Measurements from ENCODE around the gene PEX11B.

The PEX11B gene, protein sequence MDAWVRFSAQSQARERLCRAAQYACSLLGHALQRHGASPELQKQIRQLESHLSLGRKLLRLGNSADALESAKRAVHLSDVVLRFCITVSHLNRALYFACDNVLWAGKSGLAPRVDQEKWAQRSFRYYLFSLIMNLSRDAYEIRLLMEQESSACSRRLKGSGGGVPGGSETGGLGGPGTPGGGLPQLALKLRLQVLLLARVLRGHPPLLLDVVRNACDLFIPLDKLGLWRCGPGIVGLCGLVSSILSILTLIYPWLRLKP

DNA sequence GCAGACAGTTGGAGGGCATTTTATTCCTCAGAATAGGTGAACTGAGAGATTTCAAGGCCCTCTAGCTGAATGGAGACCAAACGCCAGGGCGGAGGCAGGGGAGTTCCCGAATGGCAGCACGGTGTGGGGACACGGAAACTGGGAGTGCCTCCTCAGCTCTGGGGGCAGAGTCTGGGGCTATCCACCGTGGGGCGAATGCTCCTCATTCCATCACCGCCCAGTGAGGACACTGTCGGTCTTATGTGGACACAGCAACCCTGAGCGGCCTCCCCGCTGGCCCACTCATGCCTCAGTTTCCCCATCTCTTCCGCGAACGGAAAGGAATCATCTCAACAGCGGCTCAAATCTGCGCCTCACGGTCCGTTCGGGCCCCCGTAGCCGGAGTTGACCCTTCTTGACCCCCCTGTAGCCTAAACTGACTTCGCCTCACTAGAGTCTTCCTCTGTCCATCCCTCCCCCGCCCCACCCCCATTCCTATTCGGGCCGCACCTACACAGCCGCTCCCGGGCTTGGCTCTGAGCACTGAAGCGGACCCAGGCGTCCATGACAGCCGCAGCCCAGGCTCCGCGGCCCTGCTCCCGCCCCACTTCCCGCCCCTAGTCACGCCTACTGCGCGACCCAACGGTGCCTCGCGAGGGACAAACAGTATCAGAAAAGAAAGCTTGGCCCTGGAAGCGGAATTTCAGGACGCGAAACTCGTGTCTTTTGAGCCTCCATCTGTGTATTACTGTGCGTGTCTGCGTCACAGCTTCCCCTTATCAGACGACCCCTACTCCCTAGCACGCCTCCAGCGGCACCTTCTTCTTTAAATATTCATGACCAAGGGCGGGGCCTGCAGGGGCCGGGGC is at the start of gene PEX11B:
PEX11B (minus strand) TSS at position 574 of the 848 bp plus-strand sequence; CDS start at position 545, 29 bp downstream.
- peak; percentile 97 for DNase-seq (ENCODE audit: low spot score)

DNA sequence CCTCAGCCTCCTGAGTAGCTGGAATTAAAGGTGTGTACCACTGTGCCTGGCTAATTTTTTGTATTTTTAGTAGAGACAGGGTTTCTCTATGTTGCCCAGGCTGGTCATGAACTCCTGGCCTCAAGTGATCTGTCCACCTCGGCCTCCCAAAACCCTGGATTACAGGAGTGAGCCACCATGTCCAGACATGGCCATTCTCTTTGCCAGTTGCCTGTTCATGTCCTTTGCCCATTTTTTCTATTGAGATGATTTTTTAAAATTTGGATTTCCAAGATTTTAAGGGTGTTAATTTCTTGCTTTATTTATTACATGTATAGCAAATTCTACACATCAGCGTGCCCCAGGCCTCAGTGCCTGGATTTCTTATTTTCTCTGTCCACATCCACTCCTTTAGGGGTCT is 48.8 kb upstream of the PEX11B start:
- no peak for DNase-seq (ENCODE audit: low spot score)

DNA sequence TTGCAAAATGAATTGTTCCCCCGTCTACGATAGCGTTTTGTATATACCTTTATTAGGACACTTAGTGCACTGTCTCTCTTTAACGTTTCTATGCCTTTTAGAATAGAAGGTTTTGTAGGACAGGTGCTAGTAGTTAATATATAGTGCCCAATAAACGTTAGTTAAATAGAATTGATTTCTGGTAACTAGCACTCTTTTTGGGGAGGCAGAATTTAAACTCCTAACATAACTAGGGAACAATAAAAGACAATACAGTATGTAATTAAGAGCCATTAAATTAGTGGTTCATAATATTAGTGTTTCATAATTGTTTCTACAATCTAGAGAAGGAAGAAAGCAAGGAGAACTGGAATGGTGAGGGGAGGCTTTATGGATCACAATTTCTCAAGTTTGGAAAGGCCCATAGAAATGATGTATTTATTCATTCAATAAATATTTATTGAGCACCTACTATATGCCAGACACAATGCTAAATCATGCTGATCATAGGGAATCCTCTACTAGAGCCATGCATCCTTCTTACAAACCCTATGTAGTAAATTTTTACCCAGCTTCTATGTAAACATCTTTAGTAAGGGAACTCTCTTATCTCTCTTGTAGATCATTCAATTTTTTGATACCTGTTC is 46.7 kb upstream of the PEX11B start:
- no peak for DNase-seq (ENCODE audit: low spot score)

DNA sequence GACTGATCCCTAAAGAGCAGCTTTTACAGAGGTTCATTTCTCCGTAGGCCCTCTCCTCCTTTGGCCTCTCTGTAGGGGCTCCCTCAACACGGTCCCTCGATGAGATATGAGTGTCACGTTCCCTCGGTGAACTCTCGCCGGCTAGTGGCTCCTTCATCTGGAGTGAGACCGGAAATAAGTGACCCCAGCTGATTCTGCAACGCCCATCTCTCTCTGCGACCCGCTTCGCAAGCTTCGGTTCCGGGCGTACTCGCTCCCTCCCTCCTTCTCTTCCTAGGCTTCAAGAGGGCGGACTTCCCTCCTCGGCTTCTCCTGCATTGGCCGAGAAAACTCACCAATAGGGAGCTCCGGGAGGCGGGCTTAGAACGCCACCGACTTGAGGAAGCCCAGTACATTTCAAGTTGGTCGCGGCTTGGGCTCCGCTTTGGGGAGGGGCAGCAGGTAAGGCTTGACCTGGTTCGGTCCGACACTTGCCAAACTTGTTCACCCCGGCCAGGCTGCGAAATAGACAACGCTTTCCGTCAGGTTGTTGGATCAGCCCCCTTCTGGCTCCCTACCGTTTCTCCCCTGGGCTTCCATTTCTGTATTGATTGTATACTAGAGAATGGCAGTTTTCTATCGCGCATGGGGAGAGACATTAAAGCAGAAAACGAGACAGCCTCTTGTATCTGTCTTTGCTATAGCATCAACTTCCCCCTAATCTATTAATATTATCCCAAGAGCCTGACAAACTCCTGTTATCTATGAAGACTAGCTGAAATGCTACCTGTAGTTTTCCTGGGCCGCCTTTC is 46.0 kb upstream of the PEX11B start, which contains the start of the genes ANKRD34A and POLR3GL:
ANKRD34A (minus strand) TSS at position 248 of the 791 bp plus-strand sequence. CDS start 2,816 bp downstream, outside the sequence.
POLR3GL (plus strand) TSS at position 363 of the 791 bp plus-strand sequence. CDS start 10,176 bp downstream, outside the sequence.
- peak; percentile 99 for DNase-seq (ENCODE audit: low spot score)

DNA sequence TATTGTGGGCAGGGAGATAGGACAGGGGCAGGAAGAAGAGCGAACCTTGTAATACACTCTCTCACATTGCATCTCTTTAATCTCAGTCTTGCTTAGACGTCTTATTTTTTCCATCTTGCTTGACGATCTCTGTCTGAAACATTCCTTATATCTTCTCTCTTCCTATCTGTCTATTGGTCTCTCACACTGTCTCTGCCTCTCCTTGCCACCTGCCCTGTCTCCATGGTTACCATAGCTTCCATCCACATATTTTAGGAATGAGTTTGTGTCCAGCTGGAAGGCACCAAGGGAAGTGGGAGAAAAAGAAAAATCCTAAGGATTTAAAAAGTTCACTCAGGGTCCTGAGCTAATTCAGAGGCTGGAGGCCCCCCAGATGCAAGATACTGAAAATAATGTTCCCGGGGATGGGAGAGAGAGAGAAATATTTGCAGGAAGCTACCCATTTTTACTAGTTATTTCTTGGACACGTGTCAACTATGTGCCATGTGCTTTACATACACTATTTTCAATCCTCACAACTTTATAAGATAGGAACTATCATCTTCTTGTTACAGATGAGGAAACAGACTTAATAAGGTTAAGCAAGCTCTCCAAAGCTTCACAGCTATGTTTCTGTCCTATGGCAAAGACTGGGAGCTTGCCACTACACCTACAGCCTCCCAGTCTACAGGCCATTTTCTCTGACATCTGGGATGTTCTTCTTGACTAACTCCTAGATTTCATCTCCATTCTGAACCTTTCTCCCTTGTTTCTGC is 44.9 kb upstream of the PEX11B start:
- peak; percentile 54 for DNase-seq (ENCODE audit: low spot score)

DNA sequence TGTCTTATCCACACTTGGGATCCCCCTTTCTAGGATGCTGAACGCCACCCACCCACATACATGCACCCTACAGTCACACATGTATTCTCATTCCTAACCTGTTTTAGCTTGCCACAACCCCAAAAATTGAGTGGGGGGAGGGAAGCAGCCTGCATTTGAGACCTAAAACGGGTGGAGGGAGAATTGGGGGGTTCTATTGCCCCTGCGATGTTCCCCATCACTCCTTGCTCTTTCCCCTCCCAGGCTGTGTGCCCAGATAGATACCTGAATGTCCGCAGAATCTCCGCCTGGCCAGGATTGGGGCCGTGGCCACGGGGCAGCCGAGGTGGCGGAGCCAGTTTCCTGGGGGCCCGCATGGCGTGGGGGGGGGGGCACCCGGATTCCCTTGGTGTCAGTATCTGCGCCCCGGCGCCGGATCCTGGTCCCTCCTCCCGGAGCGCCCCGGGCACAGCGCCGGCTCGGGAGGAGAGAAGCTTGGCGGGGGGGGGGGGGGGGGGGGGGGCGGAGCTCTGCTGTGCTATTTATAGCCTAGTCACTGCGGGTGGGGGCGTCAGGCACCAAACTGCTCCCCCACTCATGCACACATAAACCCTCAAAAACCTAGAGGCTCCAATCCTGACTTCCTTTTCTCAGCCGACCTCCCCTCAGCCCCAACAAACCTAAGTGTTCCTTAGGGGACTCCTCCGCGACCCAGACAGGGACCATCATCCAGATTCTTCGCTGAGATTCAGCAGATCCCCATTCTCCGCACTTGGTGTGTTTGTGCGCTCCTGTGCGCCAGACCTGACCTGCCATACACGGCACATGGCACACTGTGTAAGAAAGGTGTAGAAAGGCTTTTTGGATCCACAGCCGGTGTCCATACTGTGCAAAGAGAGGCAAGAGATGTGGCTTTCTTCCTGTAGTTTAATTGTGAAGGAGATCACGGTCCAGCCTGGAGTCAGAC is 43.9 kb upstream of the PEX11B start:
- peak; percentile 44 for DNase-seq (ENCODE audit: low spot score)

DNA sequence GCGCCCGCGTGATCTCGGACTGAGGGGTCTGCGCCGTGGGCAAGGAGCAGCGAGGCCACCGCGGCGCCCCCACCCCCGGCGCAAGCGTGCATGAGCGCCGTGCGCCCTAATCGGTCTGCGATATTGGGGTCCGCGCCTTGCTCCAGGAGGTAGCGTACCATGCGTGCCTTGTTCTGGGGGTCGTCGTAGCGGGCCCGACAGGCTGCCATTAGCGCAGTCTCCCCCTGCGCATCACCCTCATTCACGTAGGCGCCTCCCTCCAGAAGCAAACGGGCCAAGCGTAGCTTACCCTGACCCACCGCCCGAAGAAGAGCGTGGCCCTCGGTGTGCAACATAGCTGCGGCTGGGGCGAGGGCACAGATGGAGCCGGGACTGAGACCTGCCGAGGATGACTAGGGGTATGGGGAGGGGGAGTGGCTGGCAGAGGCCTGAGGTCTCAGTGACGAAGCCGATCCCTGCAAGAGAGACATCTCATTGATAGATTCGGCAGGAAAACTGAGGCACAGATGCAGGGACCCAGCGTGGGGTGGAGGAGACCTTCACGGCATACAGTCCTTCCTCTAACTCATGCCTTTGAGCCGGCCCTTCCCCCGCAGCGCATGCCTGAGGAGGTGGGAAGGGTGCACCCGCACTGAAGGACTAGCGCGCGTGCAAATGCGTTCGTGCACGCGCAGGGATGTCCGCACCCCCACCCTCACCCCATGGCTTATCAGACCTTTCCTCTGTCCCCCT is 43.1 kb upstream of the PEX11B start:
- DNase-seq (ENCODE audit: low spot score): peak; percentile 53

DNA sequence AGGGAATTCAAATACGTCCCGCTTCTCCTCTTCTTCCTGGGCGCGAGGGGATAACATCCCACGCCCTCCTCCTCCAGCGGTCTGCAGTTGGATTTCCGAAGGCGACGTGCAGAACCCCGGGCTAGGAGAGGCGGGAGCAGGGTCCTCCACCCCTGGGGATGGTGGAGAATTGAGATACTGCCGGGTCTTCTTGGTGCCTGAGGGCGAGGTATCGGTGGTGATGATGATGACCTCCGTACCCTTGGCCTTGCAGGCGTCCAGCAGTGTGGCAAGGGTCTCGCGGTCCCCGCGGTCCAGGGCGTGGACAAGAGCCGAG is 42.5 kb upstream of the PEX11B start:
- no peak for DNase-seq (ENCODE audit: low spot score)

DNA sequence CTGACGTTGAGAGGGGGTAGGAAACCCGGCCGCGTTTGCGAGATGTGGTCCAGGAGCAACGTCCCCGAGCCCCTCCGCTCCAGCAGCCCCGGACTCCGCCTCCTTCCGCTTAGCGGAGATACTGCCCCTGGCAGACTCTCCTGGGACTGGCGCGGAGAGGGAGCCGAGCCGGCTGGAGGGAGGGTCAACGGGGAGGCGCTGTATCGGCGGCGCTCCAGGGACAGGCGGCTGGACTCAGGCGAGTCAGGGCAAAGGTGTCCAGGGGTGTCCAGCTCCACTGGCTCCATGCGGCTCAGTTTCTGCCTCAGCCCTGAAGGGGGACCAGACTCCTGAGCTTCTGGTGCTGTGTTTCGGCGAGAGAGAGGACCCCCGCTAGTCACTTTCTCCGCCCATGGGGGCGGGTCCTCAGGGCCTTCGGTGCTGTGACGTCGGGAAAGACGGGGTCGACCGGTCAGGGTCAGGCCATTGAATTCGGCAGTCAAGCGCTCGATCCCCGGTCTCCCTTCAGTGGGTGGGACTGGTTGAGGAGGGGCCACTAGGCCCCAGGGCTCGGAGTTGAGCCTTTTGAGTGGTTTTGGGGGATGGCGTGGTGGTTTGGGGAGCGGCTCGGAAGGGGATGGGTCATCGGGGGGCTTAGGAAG is 42.1 kb upstream of the PEX11B start:
- peak; percentile 55 for DNase-seq (ENCODE audit: low spot score)

DNA sequence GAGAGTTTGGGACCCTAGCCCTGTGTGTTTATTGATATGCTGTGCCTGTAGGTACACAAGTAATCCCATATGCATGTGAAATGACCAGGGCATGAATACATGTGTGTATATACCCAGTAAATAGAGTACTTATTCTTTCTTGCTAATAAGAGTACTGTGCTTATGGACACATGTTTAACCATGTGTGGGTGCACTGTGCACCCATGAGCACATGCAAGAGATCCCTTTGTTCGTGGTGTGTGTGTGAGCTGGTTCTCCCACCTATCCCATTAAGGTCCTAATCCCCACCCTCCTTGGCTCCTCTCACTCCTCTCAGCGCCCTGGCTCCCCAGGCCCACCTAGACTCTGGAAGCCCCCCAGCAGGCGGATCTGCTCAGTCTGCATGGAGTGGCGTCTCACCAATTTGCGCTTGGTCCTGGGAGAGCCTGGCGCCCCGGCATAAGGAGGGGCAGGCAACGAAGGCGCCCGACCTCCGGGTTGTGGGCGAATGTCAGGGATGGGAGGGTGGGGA is 41.5 kb upstream of the PEX11B start:
- DNase-seq (ENCODE audit: low spot score): no peak

DNA sequence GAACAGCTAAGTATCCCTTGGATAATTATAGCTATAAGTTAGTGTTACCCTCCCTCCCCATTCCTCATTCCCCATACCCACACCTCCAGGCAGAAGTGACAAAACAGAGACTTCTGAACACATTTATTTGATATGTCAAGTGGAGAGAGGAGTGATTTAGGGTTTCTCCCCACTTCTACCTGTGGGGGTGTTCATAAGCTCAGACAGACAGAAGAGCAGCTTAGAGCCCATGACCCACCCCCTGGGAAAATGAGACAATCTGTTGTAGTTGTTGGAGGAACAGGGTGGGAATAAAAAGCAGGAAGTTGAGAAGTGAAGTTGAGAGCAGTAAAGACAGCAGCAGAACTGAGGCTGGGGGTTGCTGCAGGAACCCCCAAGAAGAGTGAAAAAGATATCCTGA is 40.8 kb upstream of the PEX11B start:
- DNase-seq (ENCODE audit: low spot score): no peak

DNA sequence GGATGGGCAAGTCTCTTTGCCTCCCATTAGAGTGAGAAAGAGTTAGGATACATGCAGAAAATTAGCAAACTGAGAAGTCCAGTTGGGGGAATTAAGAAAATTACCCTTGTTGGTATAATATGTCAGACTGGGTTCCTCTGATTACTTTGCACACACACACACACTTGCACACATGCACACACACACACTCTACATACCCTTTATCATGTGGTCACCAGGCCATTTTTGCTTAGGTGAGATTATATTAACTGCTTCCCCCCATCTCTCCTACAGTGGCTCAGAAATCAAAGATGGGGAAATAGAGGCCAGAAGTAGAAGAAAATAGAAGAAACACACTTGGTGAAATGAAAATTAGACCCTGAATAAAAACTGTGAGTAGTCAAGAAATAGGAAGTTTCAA is 40.2 kb upstream of the PEX11B start:
- no peak for DNase-seq (ENCODE audit: low spot score)

DNA sequence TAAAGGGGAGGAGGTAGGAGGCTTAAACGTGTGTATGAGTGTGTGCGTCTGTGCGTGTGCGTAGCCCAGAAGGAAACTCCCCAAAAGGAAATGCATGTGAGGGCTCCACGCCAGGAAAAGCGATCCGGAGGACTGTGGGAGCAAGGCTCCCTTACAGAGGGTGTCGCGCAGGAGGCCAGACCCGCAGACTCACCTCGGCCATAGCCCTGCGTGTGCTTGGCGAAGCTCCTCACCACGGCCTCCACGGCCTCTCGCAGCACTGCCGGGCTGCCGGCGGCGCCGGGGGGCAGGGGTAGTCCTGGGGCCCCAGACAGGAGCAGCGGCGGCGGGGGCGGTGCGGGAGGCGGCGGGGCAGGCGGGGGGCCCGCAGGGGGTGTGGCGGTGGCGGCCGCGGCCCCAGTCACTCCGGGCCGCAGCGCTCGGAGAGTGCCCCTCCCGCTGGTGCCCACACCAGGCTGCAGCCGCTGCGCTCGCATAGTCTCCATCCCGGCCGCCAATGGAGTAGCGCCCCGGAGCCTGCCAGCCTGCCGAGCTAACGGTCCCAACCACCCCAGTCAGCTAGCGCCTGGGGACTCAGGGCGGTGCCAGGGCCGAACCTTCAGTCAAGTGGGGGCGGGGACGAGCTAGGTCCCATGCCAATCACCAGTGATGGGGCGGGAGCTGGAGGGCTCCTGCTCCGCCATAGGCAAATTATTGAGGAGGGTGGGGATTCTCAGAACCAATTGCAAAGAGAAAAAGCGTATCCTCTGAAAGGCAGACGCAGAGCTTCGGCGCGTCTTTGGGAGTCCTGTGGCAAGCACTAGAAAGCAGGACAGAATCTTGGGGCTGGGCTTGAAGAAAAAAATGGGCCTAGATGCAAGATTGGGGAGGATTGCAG is 39.2 kb upstream of the PEX11B start, which contains the start of gene LIX1L:
LIX1L (minus strand) TSS at position 575 of the 877 bp plus-strand sequence; CDS start at position 485, 90 bp downstream.
- DNase-seq (ENCODE audit: low spot score): peak; percentile 99

DNA sequence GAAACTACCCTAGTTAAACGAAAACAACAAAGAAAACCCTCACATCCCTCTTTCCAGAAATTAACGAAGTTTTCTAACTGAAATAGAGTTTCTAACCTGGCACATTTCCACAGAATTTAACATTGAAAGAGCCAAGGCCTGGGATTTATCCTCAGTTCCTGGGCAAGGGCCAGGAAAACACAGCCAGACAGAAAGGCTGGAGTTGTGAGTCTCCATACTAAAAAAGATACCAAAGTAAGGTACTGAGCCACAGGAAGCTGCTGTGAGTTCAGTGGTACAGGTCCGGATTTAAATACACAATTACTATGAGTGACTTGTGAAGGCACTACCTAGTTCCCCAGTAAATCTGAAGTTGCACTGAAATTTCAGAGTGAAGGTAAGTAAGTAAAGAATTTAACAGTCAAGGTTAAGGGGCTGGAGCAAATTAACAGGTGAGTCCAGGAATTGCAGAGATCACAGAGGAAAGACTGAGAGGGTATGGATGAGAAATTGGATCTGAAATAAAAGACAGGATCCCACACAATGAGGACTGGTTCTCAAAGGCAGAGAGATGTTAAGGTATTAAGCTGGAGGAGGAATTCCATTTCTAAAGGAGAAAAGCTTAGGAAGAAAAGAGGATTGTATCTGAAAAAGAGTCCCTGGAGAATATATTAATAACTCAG is 38.4 kb upstream of the PEX11B start:
- DNase-seq (ENCODE audit: low spot score): peak; percentile 64

DNA sequence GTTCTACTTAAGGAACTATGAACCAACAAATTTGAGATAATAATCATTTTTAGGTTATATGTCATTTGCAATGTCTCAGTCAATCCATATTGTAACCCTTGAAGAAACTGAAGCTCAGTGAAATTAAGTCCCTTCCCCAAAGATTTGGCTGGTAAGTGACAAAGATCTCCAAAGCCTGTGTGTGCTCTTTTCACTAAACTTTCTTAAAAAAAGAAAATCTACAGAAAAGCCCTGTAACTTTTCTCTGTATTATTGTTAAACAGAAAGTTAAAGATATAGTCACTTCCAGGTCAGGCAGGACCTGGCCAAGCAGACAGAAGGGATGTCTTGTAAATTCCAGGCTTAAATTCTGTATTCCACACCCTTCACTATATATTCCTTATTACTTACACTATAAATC is 37.8 kb upstream of the PEX11B start:
- DNase-seq (ENCODE audit: low spot score): no peak

DNA sequence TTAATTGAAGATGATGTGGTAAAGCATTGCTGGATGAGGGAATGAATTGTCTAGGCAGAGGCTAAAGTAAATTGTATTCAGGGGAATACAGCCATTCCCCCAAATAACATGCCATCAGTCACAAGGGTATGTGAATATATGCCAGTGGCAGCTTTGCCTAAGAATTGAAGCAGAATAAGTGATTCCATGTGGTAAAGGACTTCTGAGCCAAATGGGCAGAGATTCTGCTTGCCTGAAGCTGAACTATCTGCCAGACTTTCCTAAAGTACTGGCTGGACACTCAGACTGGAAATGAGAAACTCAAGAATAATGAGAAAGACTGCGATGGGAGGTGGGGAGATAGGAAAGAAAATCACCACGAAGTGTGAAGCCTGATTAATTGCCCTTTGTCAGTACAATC is 36.9 kb upstream of the PEX11B start:
- no peak for DNase-seq (ENCODE audit: low spot score)

DNA sequence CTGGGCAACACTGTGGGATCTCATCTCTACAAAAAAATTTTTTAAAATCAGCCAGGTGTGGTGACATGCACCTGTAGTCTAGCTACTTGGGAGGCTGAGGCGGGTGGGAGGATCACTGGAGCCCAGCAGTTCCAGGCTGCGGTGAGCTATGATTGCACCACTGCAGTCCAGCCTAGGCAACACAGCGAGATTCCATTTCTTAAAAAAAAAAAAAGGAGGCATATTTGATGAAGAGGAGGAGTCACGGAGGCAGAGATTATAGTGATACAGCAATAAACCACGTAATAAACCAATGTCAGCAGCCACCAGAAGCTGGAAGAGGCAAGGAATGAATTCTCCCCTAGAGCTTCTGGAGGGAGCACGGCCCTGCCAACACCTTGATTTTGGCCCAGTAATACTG is 35.3 kb upstream of the PEX11B start:
- DNase-seq (ENCODE audit: low spot score): no peak

All from NAMALWA (cell line).